H1 (cell line): Measurements from ENCODE around the gene ALDH5A1.

ENCODE experiments used
- CTCF ChIP-seq, 3 experiments: IDR thresholded peaks; 1 replicate in 2 of 3; 2 replicates in 1 of 3; pipeline versions ENCODE4 v1.5.1 to v1.6.1; 2011; ENCODE audit warnings: low read length in 3 of 3, mild to moderate bottlenecking in 3 of 3, inconsistent platforms in 2 of 3, low read depth in 1 of 3, moderate library complexity in 1 of 3; ENCODE audit not compliant: insufficient read depth in 1 of 3; ENCODE audit errors: control extremely low read depth in 1 of 3
- EP300 ChIP-seq, 2 experiments: IDR thresholded peaks; 1 replicate in 1 of 2; 2 replicates in 1 of 2; pipeline ENCODE4 v1.6.1; 2011 to 2012; ENCODE audit warnings: low read depth in 2 of 2, low read length in 2 of 2, mild to moderate bottlenecking in 2 of 2, borderline replicate concordance in 1 of 2, inconsistent platforms in 1 of 2, moderate library complexity in 1 of 2
- POLR2AphosphoS5 ChIP-seq: IDR thresholded peaks from 2 replicates; pipeline ENCODE4 v1.6.1; 2011; ENCODE audit warnings: low read depth, low read length
- TAF1 ChIP-seq: IDR thresholded peaks from 2 replicates; pipeline ENCODE4 v1.6.1; 2011; ENCODE audit warnings: mild to moderate bottlenecking, low read depth, low read length
- ZNF274 ChIP-seq: IDR thresholded peaks from 2 replicates; pipeline ENCODE4 v1.7.0; 2012; ENCODE audit warnings: low read length, borderline replicate concordance; ENCODE audit errors: extremely low read depth

GRCh38 chr6:24564081-24564480, 69.3 kb downstream of the ALDH5A1 start:
- peak in 2 of 3 experiments; percentile 9 to 16; a peak in 2 of 4 replicates for TF ChIP-seq CTCF (IDR thresholded peaks at IDR 0.05; ENCODE audit: control extremely low read depth in 1 of 3, insufficient read depth in 1 of 3, low read depth in 1 of 3, low read length in 3 of 3)
- TF ChIP-seq ZNF274, result no peak
- TF ChIP-seq POLR2AphosphoS5, result no peak
- TF ChIP-seq EP300 (IDR thresholded peaks at IDR 0.05; ENCODE audit: borderline replicate concordance in 1 of 2, low read depth in 2 of 2, low read length in 2 of 2), result no peak
- TF ChIP-seq TAF1, result no peak
